GM19463 (cell line): ENCODE results near the gene CYB561D1.
A peak's percentile ranks its signal among the peaks of the same experiment; 100 is the strongest.
"Not testable (repeated sequence)": the region's sequence is repeated elsewhere in the genome, so short reads cannot be mapped to it uniquely, and the experiment has no call there.

Experiments used
- ATAC-seq: cut with Tn5 transposase; IDR thresholded peaks from one replicate; pipeline ENCODE4 v1.9.1; 2021; ENCODE audit warnings: mild to moderate bottlenecking, moderate library complexity; ENCODE audit not compliant: unreplicated experiment

The CYB561D1 gene, protein sequence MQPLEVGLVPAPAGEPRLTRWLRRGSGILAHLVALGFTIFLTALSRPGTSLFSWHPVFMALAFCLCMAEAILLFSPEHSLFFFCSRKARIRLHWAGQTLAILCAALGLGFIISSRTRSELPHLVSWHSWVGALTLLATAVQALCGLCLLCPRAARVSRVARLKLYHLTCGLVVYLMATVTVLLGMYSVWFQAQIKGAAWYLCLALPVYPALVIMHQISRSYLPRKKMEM

GRCh38 chr1:109493805-109494539 lies at the start of gene CYB561D1:
CYB561D1 (plus strand) TSS chr1:109494094; CDS start chr1:109494140, 46 bp downstream.
- ATAC-seq = peak; percentile 89

GRCh38 chr1:109444346-109444745 lies 49.5 kb upstream of the CYB561D1 start:
- no peak for ATAC-seq

DNA sequence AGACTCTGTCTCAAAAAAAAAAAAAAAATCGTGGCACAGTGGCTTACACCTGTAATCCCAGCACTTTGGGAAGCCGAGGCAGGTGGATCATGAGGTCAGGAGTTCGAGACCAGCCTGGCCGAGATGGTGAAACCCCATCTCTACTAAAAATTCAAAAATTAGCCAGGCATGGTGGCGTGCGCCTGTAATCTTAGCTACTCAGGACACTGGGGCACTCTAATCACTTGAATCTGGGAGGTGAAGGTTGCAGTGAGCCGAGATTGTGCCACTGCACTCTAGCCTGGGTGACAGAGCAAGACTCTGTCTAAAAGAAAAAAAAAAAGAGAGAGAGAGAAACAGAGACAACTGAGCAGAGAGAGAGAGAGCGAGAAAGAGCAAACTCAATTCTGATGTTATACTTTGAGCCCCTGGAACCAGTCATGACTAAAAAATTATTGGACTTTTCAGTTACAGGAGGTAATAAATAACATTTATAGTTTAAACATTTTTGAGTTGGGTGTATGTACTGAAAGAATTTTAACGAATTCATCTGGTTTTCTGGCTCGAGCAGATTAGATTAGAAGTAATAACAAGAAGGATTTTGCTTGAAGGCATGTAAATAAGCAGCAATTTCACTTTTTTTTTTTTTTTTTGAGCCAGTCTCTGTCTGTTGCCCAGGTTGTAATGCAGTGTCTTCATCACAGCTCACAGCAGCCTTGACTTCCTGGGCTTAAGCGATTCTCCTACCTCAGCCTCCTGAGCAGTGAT lies 47.8 kb upstream of the CYB561D1 start:
- ATAC-seq = not testable (repeated sequence)

GRCh38 chr1:109447524-109447923 lies 46.4 kb upstream of the CYB561D1 start:
- ATAC-seq = no peak

DNA sequence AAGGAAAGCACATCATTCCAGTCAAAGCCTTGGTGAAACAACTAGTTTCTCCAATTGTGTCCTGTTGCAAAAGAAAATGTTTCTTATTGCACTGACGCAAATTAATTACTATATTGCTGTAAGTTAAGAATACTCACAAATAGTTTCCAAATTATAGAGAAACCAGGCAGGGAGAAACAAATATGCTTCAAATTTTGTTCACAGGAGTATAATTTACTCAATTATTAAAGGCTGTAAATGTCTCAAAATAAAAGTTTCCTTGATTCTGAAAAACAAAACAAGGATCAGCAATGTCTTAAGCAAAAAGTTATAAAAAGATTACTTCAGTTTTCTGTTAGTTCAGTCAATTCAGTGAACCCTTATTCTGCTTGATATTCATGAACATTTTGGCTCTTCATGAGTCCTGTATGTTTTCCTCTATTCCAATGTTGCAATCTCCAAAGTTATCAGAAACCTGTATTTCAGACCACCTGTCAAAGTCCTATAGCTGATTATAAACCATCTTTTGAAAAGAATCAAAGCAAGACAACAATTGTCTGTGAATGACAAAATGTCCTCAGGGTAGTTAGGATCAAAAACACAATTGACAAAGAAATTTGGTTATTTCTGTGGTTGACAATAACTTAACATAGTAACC lies 39.3 kb upstream of the CYB561D1 start:
- no peak for ATAC-seq

DNA sequence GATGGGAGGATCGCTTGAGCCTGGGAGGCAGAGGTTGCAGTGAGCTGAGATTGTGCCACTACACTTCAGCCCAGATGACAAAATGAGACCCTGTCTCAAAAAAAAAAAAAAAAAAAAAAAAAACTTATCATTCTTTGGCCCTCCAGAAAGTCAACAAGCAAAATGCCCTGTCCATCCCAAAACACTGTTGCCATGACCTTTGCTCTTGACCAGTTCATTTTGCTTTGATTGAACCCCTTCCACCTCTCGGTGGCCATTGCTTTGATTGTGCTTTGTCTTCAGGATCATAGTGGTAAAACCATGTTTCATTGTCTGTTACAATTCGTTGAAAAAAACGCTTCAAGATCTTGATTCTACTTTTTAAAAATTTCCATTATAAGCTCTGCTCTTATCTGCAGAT lies 36.1 kb upstream of the CYB561D1 start:
- no peak for ATAC-seq

DNA sequence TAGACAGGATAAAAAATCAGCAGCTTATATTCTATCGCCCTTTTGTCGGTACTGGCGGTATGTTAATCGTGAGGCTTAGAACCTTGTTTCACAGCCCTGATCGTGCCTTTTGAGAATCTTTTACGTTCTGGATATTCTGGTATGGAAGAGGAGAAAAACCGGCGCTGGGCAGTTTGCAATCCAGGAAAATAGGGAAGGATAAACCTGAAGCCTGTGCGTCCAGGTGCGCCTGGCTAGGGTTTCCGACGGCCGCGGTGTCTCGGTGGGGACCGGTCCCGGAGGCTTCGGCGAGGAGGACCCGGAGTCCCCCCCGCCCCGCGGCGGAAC lies 27.8 kb upstream of the CYB561D1 start:
- no peak for ATAC-seq

DNA sequence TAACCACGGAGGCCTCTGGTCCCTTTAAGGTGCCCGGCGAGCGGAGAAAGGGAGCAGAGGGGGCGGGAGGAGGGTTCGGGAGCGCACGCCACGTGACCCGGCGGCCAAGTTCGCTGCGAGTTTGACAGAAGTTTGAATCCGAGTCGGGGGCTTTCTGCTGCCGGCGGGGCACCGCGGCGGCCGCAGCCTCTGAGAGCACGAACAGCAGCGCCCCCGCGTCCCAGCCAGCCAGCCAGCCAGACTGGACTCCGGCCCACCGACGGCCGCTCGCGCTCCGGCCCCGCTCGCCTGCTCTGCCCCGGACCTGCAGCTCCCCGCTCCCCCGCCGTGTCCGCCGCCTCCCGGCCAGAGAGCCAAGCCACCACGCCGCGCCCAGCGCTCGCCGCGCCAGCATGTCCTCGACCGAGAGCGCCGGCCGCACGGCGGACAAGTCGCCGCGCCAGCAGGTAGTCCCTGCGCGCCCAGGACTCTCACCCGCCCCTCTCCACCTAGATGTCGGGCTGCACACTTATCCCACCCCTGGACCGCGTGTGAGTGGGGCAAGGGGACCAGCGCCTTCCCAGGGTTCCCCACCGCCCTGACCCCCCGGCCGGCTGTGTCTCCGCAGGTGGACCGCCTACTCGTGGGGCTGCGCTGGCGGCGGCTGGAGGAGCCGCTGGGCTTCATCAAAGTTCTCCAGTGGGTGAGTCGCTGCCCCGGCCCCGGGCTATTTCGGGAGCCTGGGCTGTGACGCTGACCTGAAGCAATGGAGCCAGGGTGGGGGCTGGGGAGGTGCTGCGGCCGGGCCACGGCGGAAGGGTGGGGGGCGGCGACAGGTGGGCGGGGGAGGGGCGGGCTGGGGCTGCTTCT lies 27.2 kb upstream of the CYB561D1 start, which contains the start of gene SYPL2:
Gene SYPL2 (plus strand): TSS at position 95 of the 849 bp plus-strand sequence. CDS start 298 bp downstream, at position 393.
- ATAC-seq = no peak

GRCh38 chr1:109467301-109467777 lies 26.6 kb upstream of the CYB561D1 start:
- no peak for ATAC-seq

DNA sequence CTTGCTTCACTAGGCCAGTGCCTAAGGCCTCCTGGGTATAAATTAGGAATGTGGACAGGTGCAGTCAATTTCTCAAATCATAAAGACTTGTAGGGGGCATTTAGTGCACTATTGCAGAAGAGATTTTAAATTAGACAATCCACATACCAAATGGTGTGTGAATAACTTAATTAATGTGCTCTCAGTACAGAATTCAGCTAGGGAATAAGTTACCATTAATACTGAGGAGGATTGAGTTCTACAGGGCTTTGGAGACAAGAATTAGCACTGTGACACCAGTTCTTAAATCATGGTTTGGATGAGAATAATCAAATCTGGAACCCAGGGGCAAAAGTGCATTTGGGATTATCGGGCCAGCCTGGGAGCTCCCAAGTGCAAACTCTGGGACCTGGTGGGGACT lies 25.8 kb upstream of the CYB561D1 start:
- ATAC-seq = no peak

DNA sequence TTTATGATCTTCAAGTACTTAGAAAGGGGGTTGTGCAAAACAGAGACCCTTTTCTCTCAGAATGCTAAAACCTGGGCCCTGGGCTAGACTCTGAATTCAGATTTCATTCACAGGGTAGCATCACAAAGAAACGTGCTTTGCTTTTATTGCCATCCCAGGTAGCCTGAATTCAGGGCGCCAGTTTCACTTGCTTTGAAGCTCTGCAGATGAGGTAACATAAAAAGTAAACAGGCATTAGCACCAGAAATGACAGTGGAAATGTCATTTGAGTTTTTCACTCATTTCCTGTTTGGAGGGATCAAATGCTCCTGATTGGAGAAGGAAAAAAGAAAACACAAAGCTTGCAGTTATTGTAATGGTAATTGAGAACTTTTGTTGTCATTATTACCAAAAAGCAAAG lies 25.0 kb upstream of the CYB561D1 start:
- ATAC-seq = no peak

GRCh38 chr1:109470245-109470644 lies 23.6 kb upstream of the CYB561D1 start:
- no peak for ATAC-seq

- no peak for ATAC-seq
These were observed 21.1 kb upstream of the CYB561D1 start for GRCh38 chr1:109472779-109473178.

- ATAC-seq = not testable (repeated sequence)
These were observed 20.4 kb upstream of the CYB561D1 start for GRCh38 chr1:109473284-109474057.

DNA sequence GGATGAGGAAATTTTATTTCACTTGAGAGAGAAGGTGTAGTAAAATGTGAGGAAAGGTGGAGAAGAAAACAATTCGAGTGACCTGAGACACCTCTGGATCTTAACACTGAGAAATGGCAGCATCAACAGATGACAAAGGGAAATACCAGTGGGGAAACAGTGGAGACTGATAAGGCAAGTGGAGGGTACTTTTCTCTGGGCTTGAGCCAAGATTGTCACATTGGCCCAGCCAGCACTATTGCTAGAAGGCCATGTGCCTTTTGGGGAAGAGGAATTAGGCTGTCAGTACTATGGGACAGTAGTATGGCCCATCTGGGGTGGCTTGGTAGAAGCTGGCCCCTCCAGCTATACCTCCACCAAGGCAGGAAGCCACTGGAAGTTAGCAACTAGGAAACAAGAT lies 19.2 kb upstream of the CYB561D1 start:
- no peak for ATAC-seq

DNA sequence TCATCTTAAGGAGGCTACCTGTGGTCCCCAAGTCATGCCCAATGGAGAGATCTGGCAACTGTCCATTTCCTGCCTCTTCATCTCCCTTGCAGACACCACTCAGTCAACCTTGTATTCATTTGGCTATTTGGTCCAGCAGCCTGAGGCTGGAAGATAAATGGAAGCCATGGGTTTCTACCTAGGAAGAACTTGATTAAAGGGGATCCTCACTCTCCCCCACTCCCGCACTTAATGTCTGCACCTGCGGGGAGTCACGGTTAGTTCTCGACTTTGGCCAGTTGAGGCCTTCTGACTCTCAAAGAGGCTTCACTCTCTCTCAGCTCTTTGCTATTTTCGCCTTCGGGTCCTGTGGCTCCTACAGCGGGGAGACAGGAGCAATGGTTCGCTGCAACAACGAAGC lies 18.6 kb upstream of the CYB561D1 start:
- ATAC-seq = no peak

DNA sequence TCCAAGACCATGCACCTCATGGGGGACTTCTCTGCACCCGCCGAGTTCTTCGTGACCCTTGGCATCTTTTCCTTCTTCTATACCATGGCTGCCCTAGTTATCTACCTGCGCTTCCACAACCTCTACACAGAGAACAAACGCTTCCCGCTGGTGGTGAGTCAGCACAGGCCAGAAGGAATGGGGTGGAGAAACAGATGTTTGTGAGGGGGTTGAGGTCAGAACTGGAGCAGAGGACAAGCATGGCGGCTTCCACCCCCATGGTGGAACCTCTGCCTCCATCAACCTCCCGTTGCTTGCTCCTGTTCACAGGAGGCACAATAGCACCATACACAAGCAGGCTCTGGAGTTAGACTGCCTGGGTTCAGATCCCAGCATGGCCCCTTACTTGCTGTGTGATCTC lies 17.1 kb upstream of the CYB561D1 start:
- no peak for ATAC-seq

- ATAC-seq = no peak
These were observed 16.1 kb upstream of the CYB561D1 start for GRCh38 chr1:109477821-109478220.

GRCh38 chr1:109478806-109479205 lies 15.1 kb upstream of the CYB561D1 start:
- ATAC-seq = no peak

GRCh38 chr1:109479311-109479710 lies 14.6 kb upstream of the CYB561D1 start:
- no peak for ATAC-seq
